Nephron progenitor cell (in vitro differentiated cells): ENCODE data around the gene P3H1.
"Not testable (repeated sequence)": the region's sequence is repeated elsewhere in the genome, so short reads cannot be mapped to it uniquely, and the experiment has no call there.

Experiments used
- DNase-seq: peaks from one replicate; pipeline ENCODE4 v3.0.0; 2021
- H3K27ac Mint-ChIP-seq: 2 replicates; pipeline ENCODE4 v1.8.0; 2021; ENCODE audit warnings: mild to moderate bottlenecking, moderate library complexity, mixed read lengths
- H3K27me3 Mint-ChIP-seq: 2 replicates; pipeline ENCODE4 v1.8.0; 2021; ENCODE audit warnings: mild to moderate bottlenecking, low read depth, mixed read lengths; ENCODE audit not compliant: poor library complexity
- H3K36me3 Mint-ChIP-seq: 2 replicates; pipeline ENCODE4 v1.8.0; 2021; ENCODE audit warnings: low read depth, mixed read lengths
- H3K4me1 Mint-ChIP-seq: 2 replicates; pipeline ENCODE4 v1.8.0; 2021; ENCODE audit warnings: mixed read lengths
- H3K4me3 Mint-ChIP-seq: 2 replicates; pipeline ENCODE4 v1.8.0; 2021; ENCODE audit warnings: mild to moderate bottlenecking, moderate library complexity, mixed read lengths
- H3K9me3 Mint-ChIP-seq: 2 replicates; pipeline ENCODE4 v1.8.0; 2021; ENCODE audit warnings: mild to moderate bottlenecking, moderate library complexity, mixed read lengths
- CTCF ChIP-seq: fragments of 200-600 bp; sonication (generic); IDR thresholded peaks from 2 replicates; pipeline ENCODE4 v1.5.0; 2021; ENCODE audit warnings: antibody characterized with exemption

P3H1 gene

GRCh38 chr1:42752284-42752683 lies 14.5 kb downstream of the P3H1 start:
- H3K27ac Mint-ChIP-seq, result no peak overlapping the region

DNA sequence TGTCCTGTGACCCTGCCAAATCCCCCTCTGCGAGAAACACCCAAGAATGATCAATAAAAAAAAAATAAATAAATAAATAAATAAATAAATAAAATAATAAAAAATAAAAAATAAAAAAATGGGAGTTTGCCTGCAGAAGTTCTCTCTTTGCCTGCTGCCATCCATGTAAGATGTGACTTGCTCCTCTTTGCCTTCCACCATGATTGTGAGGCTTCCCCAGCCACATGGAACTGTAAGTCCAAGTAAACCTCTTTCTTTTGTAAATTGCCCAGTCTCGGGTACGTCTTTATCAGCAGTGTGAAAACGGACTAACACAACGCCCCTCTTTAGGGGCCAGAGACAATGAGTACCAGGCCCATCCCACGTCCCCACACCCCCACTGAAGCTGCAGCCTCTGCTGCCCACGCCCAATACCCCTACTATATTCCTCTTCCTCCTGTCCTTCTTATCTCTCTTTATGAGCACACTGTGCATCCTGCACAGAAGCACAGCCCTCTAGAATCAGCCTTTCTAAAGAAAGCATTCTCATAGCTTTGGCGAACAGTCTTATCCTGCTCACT lies 15.2 kb downstream of the P3H1 start:
- not testable (repeated sequence) for DNase-seq, H3K4me3 Mint-ChIP-seq, H3K27me3 Mint-ChIP-seq, H3K4me1 Mint-ChIP-seq
- Mint-ChIP-seq H3K36me3 (peaks cover 75% of the 10 kb centered on the region), H3K9me3 (peaks cover 24% of the 10 kb centered on the region), H3K27ac (peak overlapping the region; percentile 80)

More at GRCh38 chr1:42752284-42752683, 14.5 kb downstream of the P3H1 start:
- no peak for DNase-seq
- Mint-ChIP-seq H3K36me3 (peaks cover 82% of the 10 kb centered on the region), H3K4me3 (no peak overlapping the region), H3K27me3 (no peaks in the 10 kb centered on the region), H3K9me3 (peaks cover 24% of the 10 kb centered on the region), H3K4me1 (peaks cover 4% of the 10 kb centered on the region)
- TF ChIP-seq CTCF, result no peak

GRCh38 chr1:42750041-42750440 lies 16.8 kb downstream of the P3H1 start:
- peaks cover 70% of the 10 kb centered on the region for H3K36me3 Mint-ChIP-seq
- no peak overlapping the region for H3K4me3 Mint-ChIP-seq
- peak overlapping the region; percentile 50 for H3K27ac Mint-ChIP-seq
- H3K27me3 Mint-ChIP-seq, result no peaks in the 10 kb centered on the region
- no peak for DNase-seq
- peaks cover 24% of the 10 kb centered on the region for H3K9me3 Mint-ChIP-seq
- no peaks in the 10 kb centered on the region for H3K4me1 Mint-ChIP-seq
- no peak for TF ChIP-seq CTCF

DNA sequence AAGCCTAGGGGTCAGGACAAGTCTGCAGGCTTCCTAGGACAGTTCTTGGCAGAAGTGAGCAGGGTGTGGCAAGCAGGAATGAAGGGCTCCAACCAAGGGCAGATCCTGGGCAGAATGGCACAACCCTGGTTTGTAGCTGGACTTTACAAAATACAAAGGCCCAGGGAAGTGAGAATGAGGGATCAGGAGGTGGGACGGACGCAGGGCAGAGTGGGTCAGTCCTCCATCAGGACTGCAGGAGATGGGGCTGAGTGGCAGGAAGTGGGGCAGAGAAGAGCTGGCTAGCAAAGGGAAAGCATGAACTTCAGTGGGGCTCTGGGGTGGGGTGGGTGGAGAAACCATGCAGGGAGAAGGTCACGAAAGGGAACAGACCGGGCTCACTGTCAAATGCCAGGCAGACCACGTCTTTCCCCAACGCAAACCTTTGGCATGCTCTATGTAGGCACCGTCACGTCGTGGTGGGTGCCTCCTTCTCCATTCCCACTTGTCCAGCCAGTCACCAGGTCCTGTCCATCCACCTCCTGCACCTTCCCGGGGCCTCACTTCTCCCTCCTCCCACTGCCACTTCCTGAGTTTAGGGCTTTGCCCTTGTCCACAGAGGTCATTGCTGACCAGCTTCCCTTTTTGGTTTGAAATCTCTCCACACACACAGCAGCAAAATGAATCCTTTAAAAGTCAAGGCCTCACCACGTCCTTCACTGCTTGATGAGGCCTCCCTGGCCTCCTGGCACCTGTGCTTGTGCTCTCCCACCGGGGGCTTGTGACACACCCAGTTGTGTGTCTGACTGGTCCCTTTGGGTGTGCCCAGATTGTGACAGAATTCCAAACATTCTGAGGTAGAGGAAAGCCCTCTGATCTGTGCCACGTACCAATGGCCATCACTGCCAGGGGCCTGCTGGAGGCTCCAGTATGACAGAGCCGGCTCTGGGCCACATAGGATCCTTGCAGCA lies 18.1 kb downstream of the P3H1 start:
- Mint-ChIP-seq H3K4me3 (no peak overlapping the region), H3K27ac (peak overlapping the region; percentile 76), H3K27me3 (no peaks in the 10 kb centered on the region), H3K9me3 (peaks cover 24% of the 10 kb centered on the region), H3K4me1 (no peaks in the 10 kb centered on the region), H3K36me3 (peaks cover 59% of the 10 kb centered on the region)
- no peak for TF ChIP-seq CTCF
- DNase-seq, result no peak

DNA sequence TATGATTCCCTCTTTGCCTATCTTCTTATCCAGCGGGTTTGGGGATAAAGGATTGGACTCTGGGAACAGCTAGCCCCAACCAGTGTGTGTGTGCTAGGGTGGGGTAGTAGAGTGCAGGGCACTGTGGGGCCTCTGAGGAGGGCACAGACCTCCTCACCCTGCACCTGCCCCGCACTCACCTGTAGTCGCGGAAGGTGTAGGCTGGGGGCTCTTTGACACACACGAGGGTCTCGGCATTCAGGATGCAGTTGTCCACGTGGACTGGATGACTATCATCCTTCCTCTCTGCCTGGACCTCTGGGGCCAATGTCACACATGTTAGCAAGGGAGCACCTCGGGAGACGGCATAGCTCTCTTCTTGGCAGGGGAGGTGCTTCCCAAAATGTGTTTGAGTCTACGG lies 18.8 kb downstream of the P3H1 start:
- H3K27me3 Mint-ChIP-seq, result no peaks in the 10 kb centered on the region
- no peak for DNase-seq
- H3K4me3 Mint-ChIP-seq, result no peak overlapping the region
- H3K4me1 Mint-ChIP-seq, result peaks cover 3% of the 10 kb centered on the region
- TF ChIP-seq CTCF, result no peak
- H3K9me3 Mint-ChIP-seq, result peaks cover 24% of the 10 kb centered on the region
- H3K36me3 Mint-ChIP-seq, result peaks cover 52% of the 10 kb centered on the region
- H3K27ac Mint-ChIP-seq, result peak overlapping the region; percentile 40

- peak; percentile 71 for DNase-seq
- Mint-ChIP-seq H3K36me3 (peaks cover 43% of the 10 kb centered on the region), H3K27me3 (no peaks in the 10 kb centered on the region), H3K4me3 (no peak overlapping the region), H3K9me3 (peaks cover 17% of the 10 kb centered on the region), H3K4me1 (peaks cover 12% of the 10 kb centered on the region), H3K27ac (peak overlapping the region; percentile 39)
- peak; percentile 62 for TF ChIP-seq CTCF
Observed at GRCh38 chr1:42747125-42747524, 19.7 kb downstream of the P3H1 start.
